ENCODE measurements around the gene DAB1. TPM values are rescaled to one million over a fixed set of nuclear protein-coding genes. Genes with fewer than 3 reads are reported as not detected.

DAB1 gene
- total and polyA plus RNA-seq, 7 donors, result under 0.01 to 1.1 (median 0.75) TPM; not detected in 1

- WGBS, 2 donors, result 67 to 81% methylated on average over 4 of the region's 4 CpGs
- TF ChIP-seq EP300 (IDR thresholded peaks at IDR 0.05), result no peak
- TF ChIP-seq POLR2AphosphoS5 (IDR thresholded peaks at IDR 0.05), result no peak
- TF ChIP-seq, protein P1, sequence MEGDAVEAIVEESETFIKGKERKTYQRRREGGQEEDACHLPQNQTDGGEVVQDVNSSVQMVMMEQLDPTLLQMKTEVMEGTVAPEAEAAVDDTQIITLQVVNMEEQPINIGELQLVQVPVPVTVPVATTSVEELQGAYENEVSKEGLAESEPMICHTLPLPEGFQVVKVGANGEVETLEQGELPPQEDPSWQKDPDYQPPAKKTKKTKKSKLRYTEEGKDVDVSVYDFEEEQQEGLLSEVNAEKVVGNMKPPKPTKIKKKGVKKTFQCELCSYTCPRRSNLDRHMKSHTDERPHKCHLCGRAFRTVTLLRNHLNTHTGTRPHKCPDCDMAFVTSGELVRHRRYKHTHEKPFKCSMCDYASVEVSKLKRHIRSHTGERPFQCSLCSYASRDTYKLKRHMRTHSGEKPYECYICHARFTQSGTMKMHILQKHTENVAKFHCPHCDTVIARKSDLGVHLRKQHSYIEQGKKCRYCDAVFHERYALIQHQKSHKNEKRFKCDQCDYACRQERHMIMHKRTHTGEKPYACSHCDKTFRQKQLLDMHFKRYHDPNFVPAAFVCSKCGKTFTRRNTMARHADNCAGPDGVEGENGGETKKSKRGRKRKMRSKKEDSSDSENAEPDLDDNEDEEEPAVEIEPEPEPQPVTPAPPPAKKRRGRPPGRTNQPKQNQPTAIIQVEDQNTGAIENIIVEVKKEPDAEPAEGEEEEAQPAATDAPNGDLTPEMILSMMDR (IDR thresholded peaks at IDR 0.05), result no peak
- TF ChIP-seq POLR2A (IDR thresholded peaks at IDR 0.05), result no peak
- Histone ChIP-seq H3K4me1 (no peaks in the 10 kb centered on the region), H3K27ac (no peak overlapping the region), H3K27me3 (no peaks in the 10 kb centered on the region), H3K9me3 (no peaks in the 10 kb centered on the region), H3K4me3 (no peak overlapping the region), H3K36me3 (no peaks in the 10 kb centered on the region)
- no peak for DNase-seq
- intact Hi-C loops (cut with DNase I), result no loop called here
Observed at GRCh38 chr1:57036641-57037579, 386.9 kb downstream of the DAB1 start.

DNA sequence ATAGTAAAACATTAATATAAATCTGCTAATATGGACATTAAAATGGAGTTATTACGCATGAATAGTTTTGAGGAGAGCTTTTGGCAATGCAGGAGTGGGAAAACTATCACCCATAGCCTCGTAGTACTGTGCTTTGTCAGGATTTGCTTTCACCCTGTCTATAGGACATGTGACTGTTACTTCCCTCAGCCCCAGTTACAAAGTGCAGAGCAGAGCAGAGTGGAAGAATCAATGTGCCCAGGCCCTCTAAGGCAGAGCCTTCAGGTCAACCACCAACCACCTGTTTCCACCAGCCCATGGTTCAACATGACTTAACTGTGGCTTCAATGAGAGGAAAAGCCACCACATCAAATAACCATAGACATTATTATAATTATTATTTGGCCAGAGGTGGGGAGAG lies 389.1 kb downstream of the DAB1 start:
- Histone ChIP-seq H3K27ac (no peak overlapping the region), H3K27me3 (no peaks in the 10 kb centered on the region), H3K36me3 (no peaks in the 10 kb centered on the region), H3K4me3 (no peak overlapping the region), H3K9me3 (no peaks in the 10 kb centered on the region), H3K4me1 (no peaks in the 10 kb centered on the region)
- no peak for DNase-seq
- 69 to 88% methylated on average over 2 of the region's 2 CpGs for WGBS, 2 donors
- TF ChIP-seq POLR2AphosphoS5 (IDR thresholded peaks at IDR 0.05), result no peak
- no peak for TF ChIP-seq POLR2A (IDR thresholded peaks at IDR 0.05)
- TF ChIP-seq, protein P1 (IDR thresholded peaks at IDR 0.05), result no peak
- no peak for TF ChIP-seq EP300 (IDR thresholded peaks at IDR 0.05)
- intact Hi-C loops (cut with DNase I), result no loop called here

DNA sequence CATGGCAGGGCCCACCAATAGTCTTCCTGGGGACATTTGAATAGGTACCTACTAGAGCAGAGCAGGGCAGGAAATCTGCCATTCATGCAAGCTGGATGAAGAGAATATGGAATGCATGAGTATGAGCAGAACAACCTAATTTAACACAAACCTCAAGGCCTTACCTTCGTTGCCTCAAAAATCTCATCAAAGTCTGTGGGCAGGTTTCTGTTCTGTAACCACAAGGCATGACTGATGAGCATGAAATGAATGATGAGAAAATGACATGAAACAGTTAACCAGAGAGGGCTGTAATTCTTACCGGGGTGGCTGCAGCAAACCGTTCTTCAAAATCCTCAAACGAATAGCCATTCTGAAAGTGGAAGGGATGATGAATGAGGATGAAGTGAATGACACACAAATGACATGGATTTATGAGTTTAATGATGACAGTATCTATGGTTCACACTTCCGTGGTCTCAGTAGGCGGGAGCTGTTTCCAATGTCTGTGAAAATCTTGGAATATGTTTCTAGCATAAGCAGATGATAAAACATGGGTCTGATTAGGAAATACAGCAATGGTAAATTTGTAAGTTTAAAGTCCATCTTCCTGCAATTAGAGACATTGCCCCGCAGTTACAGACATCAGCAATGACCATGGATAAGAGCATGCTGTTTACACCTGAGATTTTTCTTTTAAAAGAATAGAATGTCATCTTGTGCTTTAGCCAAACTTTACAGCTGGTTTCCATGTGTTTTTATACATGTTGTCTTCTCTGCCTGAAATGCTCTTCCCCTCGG lies 390.4 kb downstream of the DAB1 start:
- Histone ChIP-seq H3K4me1 (no peaks in the 10 kb centered on the region), H3K4me3 (no peak overlapping the region), H3K9me3 (no peaks in the 10 kb centered on the region), H3K36me3 (no peaks in the 10 kb centered on the region), H3K27ac (no peak overlapping the region), H3K27me3 (no peaks in the 10 kb centered on the region)
- no peak for DNase-seq
- 56 to 72% methylated on average over 8 of the region's 8 CpGs for WGBS, 2 donors
- intact Hi-C loops (cut with DNase I), result no loop called here
- TF ChIP-seq EP300 (IDR thresholded peaks at IDR 0.05) (no peak), POLR2AphosphoS5 (IDR thresholded peaks at IDR 0.05) (no peak), POLR2A (IDR thresholded peaks at IDR 0.05) (no peak)
- TF ChIP-seq, protein P1 (IDR thresholded peaks at IDR 0.05), result no peak

GRCh38 chr1:57026624-57027354 lies 397.1 kb downstream of the DAB1 start:
- peaks cover 0 to 21% (median 0%) of the 10 kb centered on the region in 4 donors for H3K4me1 ChIP-seq
- no peaks in the 10 kb centered on the region for H3K9me3 ChIP-seq
- intact Hi-C loops (cut with DNase I), result no loop called here
- no peak for DNase-seq
- no peaks in the 10 kb centered on the region for H3K27me3 ChIP-seq
- TF ChIP-seq POLR2A (IDR thresholded peaks at IDR 0.05), result no peak
- no peak for TF ChIP-seq POLR2AphosphoS5 (IDR thresholded peaks at IDR 0.05)
- TF ChIP-seq, protein P1 (IDR thresholded peaks at IDR 0.05), result no peak
- TF ChIP-seq EP300 (IDR thresholded peaks at IDR 0.05), result no peak
- 67 to 70% methylated on average over 4 of the region's 4 CpGs for WGBS, 2 donors
- H3K36me3 ChIP-seq, result no peaks in the 10 kb centered on the region
- H3K27ac ChIP-seq, result no peak overlapping the region
- H3K4me3 ChIP-seq, result no peak overlapping the region

Data from sigmoid colon (tissue), 7 donors.